Limb (tissue), 2 donors: ENCODE measurements around the gene FYN.

Experiments
- DNase-seq, 2 donors: peaks; one replicate each; pipeline ENCODE4 v3.0.0-alpha.2; 2016; ENCODE audit errors: extremely low spot score in 2 of 2

FYN gene

DNA sequence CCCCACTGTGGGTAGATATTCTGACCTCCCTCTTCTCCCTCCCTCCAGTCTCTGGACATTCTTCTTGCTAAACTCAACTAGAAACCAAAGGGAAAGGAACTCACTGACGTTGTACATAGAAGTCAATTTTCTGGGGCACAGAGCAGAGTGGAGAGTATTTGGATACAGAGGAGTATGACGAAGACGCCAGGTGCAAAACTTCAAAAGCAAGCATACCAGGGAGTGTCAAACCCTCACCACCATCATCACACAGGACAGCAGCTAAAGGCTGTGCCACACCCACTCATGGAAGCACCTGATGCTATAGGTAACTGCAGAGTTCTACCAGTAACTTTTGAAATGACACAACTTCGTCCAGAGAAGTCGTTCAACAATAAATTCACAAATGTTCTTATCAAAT is 64.8 kb downstream of the FYN start:
- no peak for DNase-seq

DNA sequence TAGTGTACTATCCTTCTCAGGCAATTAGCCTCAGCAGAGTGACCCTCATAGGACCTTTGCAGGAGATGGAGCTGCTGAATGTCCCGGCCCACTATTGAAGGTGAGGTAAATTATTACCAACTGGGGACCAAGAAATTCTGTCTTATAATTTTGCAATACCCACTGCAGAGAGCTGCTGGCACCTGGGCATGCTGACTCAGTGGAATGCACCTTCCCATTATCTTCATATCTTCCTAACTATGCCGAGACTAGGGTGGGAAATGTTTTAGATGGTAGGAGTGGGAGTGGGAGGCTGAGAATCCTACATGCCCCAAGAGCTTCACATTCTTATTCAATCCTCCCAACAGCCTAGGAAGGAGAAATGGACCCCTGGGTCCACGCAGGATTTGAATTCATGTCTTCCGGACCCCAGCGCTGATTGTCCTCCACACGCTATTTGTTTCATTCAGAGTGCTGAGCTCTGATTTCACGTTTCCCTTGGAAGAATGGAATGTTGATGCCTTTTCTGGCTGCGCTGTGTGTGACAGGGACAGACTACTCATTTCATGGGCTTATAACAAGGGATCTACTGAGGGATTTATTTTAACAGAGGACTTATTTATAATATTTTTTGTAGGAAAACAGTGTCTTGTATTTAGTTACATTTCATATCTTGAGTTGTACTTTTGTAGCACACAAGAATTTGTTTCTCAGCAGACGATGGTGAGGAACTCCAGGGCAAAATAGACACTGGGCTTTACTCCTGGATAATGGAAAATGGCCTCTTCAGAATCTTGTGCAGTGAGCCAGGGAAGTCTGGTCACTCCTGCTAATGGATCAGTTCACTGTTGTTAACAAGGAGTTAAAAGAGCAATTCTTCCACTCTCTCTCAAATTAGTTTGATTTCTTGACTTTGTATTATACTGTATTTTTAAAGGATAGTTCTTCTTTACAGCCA is 66.4 kb downstream of the FYN start:
- no peak for DNase-seq

DNA sequence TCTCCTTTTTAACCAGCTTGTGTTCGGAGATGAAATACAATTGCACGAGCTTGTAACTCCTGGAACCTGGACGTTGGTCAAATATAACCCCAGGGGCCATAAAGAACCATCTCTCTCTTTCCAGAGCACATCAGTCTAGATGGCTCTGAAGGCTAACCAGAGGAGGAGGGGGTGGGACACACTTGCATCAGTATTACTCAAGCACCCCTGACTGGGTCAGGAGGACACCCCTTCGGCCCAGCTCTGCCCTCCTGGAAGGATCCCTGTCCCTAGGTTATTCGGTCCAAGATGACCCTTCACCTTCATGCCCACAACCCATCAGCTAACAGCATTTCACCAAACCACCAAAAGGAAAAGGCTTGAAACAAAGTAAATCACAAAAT is 67.1 kb downstream of the FYN start:
- no peak for DNase-seq

DNA sequence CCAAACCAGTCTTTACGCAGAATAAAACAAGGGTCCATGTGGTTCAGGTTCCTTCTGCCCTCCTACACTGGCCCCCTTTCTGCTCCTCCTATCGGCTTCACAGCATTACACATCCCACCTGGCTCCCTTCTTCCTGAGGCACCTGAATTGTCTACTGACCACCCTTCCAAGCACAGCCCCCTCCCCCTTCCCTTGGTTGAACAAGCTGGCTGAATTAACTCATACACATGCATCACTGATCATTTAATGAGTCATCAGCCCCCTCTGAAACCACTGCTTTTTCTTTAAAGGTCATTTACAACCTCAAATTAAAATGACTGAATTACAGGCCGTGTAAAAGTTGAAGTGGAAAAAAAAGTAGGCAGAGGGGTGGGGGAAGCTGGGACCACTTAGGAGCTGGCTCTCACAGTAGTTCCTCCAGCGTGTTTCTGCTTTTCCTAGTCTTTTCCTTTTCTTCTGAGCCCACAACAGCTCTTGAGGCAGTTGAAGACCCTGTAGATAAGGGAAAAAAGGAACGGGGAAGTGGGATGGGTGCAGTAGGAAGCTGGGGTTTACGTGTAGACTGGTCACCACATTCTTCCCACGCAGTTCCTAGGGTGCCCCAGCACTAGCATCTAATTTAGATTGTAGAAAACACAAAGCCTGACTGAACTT is 67.6 kb downstream of the FYN start:
- no peak for DNase-seq

DNA sequence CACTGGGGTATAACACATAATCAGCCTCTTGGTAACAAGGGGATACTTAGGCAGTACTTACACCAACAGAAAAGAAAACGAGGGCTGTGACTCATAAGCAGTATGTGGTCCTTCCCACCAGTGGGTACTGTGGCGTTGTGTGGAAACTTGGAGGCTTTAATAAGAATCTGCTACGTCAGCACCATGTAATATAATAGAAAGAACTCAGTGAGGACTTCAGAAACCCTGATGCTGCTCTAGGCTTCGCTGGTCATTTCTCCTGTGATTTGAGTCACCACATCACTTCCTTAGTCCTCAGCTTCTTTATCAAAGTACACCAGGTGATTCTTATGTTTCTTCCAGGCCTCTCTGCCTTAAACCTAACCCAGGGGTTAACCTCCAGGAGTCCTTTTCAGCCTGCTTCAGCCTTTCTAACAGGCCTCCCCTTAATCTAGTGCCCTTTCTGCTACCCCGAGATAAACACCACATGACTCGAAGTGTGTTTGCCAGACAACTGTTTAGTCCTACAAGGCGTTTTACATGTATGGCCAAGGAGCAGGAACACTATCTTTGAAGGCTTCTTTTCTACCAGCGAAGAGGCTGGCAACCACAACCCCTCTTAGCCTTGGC is 68.5 kb downstream of the FYN start:
- no peak for DNase-seq

DNA sequence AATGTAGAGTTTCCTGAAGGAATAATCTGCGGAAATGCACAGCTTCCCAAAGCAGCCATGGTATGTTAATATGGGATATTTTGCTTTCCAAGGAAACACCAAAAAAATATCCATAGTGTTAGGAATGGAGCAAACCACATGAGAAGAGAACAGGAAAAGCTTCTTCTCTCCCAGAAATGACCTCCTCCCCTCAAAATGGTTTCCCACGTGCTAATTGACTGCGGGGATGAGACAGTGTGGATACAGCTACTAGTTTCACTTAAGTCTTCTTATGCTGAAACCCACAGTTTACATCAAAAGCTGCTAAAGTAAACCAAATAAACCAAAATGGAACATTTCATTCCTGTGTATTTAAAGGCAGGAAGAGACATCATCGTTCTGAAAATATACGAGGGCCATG is 69.4 kb downstream of the FYN start:
- DNase-seq, result peak in 1 of 2 donors; percentile 64

DNA sequence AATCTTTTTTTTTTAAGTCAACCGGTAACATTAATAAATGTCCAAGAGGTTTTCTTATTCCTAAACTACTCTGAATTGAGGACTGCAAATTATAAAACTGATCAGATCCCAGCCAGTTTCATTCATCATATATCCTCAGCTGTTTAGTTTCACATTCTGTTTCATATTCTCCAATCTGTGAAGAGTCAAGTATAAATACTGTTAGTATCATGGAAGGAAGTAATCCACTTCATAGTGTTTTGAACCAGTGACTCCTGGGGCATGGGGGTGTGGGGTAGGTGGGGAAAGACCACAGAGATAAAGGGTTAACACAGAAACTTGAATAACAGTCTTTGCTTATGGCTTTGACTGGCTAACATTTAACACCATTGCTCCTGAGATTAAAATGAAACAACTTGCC is 69.9 kb downstream of the FYN start:
- DNase-seq, result no peak

DNA sequence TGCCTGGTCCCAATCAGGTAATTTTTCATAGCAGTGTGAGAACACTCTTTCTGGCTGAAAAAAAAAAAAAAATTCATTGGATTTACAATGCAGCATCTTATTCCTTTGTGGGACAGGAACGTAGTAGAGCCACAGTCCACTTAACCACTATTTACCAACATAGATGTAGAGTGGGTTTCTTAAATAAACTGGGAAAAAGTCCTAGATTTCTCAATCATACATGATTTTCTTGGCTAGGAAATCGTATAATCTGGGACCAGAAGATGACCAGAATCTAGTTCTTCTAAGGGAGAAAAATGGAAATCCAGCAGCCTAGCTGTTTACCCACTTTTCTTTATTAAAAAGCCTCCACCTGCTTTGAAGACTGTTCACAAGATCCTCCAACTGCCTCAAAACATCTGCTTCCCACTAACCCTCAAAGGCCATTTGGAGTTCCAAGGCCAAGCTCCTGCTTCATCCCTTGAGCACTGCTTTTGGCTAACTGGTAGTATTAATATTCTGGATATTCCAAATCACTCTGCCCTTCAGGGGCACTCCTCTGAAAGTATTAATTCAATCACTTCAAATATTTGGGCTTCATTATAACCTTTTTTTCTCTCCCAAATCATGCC is 70.4 kb downstream of the FYN start:
- DNase-seq, result no peak

DNA sequence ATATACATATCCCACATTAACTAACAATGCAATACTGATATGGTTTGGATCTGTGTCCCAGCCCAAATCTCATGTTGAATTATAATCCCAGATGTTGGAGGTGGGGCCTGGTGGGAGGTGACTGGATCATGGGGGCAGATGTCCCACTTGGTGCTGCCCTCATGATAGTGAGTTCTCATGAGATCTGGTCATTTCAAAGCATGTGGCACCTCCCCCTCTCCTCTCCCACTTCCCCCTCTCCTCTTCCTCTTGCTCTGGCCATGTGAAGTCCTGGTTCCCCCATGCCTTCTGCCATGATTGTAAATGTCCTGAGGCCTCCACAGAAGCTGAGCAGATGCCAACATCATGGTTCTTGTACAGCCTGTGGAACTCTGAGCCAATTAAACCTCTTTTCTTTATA is 71.2 kb downstream of the FYN start:
- no peak for DNase-seq

DNA sequence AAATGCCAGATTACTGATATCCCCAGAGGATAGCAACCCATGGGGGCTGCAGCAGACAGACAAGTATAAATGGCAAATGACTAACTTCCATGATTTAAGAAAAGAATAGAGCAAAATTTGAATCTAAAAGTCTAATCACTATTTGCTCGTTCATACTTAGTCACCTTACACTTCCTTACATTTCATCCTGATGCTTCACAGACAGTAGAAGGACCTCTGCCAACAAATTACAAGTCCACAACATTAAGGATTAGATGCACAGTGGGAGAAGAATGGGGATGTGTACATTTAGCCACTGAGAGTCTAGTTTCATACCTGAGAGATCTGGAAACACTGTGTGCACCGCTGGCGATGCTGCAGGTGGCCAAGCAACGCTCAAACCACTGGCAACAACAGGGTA is 72.4 kb downstream of the FYN start:
- DNase-seq, result no peak

DNA sequence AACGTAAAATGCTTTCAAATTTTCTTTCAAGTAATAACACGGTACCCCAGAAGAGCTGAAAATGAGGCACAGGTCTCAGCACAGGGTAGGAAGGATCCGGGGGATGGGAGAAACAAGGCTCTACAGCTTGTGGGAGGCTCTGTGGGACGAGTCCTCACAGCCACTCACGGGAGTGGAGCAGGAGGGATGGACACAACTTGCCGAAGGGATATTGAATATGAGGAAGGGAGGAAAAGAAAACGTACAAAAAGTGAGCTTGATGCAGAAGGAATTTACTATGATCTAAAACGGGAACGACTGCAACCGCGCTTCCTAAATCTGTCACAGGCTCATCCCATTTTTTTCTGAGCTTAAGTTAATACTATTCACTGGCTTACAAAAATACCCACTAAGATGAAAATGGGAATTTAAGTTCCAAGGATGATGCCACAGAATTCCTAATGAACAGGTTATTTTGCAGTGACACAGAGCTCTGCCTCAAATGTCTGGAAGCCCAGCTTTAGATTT is 72.9 kb downstream of the FYN start:
- no peak for DNase-seq

DNA sequence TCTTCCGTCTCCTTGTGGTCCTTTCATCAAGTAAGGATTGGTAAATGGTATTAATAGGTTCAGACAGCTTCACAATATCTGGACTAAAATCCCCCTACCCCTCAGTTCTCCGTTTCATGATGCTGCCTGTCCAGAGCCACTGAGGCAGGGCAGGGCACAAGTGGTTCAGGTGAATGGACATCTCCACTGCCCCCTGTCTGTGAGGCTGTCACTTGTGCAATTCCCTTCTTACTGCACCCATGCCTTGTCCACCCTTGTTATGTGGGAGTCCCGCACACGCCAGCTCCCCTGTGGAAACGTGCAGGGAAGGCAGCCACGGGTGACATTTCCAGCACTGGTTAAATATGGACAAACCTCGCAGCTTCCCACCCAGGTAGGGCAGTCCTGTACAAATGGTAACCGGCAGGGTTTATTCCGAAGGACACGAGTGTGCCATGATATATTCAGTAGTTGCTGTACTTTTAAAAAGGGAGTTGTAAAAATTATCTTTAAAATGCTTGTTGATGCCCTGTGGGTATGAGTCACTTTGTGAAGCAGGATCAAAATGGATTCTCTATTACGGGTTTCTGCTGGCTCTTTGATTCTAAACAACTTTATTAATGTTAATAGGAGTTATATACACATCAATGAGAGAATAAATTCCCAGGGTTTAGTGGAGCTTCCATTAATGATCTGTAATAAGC is 73.5 kb downstream of the FYN start:
- no peak for DNase-seq

DNA sequence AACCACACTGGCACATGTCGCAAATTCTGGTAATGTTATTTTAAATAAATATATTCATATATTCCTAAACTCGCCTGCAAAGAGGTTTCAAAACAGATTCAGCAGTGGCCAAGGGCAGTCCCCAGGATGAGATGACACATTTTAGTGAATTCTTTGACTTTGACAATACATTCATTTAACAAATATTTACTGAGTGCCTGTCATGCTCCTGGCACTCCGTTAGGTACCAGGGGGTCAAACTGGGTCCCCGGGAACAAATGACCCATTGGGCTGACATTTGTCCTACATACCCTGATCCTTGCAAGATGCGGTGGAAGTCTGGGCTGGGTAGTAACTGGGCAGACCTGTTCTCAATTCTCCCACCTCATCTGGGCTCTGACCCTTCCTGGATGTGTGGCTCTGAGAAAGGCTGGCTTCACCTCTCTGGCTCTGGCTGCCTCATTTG is 74.9 kb downstream of the FYN start:
- DNase-seq, result no peak

DNA sequence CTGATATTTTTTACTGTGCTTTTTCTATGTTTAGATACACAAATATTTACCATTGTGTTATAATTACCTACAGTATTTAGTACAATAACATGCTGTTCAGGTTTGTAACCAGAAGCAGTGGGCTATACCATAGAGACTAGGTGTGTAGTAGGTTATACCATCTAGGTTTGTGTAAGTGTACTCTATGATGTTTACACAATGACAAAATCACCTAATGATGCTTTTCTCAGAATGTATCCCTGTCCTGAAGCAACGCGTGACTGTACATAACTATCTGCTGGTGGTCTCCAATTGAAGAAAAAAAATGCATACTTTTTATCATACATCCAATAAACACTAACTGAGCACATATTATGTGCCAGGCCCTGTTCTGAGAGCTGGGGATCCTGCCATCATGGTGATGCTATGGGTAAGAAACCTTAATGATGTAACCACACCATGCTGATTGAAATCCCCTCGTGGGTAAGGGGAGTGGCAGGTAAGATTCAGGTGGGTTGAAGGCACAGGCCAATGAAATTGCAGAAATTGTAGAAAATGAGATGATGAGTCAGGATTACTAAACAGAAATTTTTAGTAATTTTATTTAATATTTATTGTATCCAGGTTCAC is 76.8 kb downstream of the FYN start:
- no peak for DNase-seq

DNA sequence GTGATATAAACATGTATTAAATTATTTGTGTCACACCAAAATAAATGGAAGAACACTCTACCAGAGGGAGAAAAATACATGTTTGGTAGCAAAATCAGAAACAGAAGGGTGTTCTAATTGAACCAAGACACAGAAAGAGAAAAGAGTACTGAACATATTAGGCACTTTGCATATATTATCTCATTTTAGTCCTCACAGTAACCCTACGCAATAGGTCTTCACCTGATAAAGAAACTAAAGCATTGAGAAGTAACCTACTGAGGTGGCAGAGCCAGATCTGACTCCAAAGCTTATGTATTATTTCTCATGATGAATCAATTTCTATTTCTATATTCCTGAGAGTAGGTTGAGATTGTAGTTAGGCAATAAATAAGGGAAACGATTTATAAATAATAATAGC is 77.7 kb downstream of the FYN start:
- DNase-seq, result no peak

DNA sequence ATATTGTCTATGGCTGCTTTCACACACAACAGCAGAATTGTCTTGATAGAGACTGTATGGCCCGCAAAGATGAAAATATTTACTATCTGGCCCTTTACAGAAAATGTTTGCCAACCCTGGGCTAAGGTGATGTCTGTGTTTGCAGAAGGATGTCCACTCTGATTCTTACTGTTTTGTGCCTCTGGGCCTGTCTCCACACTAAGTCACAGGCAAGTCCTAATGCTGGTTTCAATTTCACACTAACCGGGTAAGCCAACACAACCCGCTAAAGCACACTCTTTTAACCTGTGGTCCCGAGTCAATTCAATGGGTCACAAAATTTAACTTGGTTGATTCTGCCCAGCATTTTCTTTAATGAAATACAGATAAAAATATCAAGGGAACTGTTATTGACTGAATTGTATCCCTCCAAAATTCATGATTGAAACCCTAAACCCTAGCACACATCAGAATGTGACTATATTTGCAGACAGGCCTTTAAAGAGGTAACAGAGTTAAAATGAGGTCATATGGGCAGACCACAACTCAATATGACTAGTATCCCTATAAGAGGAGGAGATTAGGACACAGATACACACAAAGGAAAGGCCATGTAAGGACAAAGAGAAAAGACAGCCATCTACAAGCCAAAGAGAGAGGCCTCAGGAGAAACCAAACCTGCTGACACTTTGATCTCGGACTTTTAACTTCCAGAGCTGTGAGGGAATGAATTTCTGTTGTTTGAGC is 78.4 kb downstream of the FYN start:
- no peak for DNase-seq

DNA sequence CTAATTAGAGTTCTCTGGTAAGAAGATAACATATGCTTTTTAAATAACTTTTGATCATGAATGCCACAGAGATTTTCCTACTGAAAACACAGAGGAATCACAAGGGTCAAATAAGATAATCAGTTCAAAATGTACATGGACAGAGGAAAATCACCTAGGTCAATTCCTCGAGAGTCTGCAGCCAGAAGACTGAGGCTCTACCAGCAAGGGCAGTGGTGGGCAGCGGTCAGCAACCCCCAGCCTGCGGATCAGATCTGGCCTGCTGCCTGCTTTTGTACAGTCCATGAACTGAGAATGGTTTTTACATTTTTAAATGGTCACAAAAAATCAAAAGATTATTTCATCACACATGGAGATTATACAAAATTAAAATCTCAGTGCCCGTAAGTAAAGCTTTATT is 79.0 kb downstream of the FYN start:
- DNase-seq, result no peak

DNA sequence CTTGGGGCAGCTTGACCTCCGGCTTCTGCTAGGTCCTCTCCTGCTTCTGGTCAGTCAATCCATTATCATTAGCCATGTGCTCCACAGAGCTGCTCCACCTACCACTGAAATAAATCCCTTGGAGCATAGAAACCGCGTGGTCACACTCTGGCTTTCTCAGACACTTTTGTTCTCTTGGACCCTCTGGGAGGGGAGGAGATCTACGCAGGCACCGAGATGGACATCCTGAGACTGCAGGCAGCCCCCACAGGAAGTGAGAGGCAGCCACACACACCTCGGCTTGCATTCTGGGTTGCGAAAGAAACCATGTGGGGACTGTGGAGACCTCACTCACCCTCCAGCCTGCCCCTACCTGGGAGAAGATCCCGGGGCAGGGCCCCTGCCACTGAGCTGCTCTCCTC is 79.5 kb downstream of the FYN start:
- DNase-seq, result no peak

DNA sequence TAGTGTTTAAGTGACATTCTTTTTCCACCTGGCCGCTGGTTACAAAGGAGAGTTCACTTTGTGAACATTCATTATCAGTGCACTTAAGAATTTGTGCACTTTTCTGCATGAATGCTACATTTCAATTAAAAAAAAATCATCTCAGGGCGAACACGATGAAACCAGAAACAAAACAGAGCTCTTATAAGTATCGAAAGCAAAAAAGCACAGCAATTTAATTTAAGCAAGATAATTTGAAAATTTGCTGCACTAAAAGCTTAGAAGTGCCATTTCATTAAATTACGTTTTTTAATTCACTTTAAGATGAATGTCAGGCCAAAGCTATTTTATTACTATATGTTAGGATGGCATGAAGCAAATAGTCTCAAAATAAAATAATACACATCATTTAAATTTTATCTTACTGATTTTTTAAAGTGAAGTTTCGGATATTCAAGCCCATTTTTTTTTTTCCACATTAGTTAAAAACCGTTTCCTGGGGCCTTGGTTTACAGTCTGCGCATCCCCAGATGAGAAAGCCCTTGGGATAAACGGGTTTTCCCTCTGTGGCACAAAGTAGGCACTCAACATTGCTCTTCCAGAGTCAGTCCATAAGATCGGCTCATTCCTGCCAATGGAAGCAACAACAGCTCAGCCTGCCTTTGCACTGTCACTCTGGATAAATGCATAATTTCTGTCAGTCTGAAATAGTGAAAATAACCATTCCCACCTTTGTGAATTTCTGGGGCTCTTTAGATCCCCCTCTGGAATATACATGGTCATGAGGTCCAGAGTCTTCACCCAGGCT is 80.1 kb downstream of the FYN start:
- DNase-seq, result no peak
